ENCODE data around the gene CD83. TPM values are rescaled to one million over a fixed set of nuclear protein-coding genes. Genes with fewer than 3 reads are reported as not detected.

Gene CD83
- total RNA-seq, 1 experiment from 2014 or later = 7.0 TPM

DNA sequence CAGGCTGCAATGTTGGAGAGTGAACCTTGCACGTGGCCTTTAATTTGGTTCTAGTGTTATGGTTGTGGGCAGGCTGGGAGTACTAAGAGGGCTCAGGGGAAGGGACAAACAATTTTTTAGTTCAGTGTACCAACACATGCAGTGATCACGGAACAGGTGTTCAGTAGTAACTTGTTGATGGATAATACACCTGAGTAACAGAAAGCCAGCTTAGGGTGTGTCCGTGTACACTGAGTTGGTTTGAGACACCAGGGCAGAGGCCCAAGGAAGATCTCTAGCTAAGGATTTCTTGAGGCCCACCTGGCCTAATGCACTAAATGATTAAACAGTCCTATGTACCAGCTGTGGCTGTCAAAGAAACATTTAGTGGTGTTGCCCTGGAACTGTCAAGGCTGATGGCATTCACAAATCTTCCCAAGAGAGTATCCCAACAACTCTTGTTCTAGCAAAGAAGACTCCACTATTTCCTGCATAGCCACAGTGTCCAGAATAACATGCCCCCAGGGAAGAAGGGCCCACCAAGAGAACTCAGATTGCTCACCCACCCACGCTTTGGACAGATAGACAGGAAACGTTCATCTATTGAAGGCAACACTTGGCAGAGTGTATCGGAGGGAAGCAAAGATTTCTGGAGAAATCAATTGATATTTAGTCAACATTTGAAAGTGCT, 60.0 kb downstream of the CD83 start:
- no peak overlapping the region for H2AFZ ChIP-seq (ENCODE audit: low read length)
- H2BK15ac ChIP-seq (ENCODE audit: low read depth, low read length) = no peak overlapping the region
- H4K91ac ChIP-seq (ENCODE audit: insufficient read length, low read depth, low read length) = no peak overlapping the region
- H3K9ac ChIP-seq (ENCODE audit: extremely low read depth, insufficient read length, low read length) = no peak overlapping the region
- no peaks in the 10 kb centered on the region for H3K27me3 ChIP-seq (ENCODE audit: insufficient read depth, low read length)
- H3K56ac ChIP-seq (ENCODE audit: insufficient read length, low read depth, low read length) = no peak overlapping the region
- no peak overlapping the region for H3K18ac ChIP-seq (ENCODE audit: insufficient read length, low read depth, low read length)
- H2BK20ac ChIP-seq (ENCODE audit: low read depth, low read length, poor library complexity, severe bottlenecking) = no peak overlapping the region
- H3K23me2 ChIP-seq (ENCODE audit: insufficient read length, low read depth, low read length, poor library complexity, severe bottlenecking) = no peaks in the 10 kb centered on the region
- H4K5ac ChIP-seq (ENCODE audit: insufficient read length, low read depth, low read length) = no peak overlapping the region
- no peaks in the 10 kb centered on the region for H4K20me1 ChIP-seq (ENCODE audit: control insufficient read depth, insufficient read depth, insufficient read length)
- H3K9me3 Mint-ChIP-seq = peaks cover 0 to 5% of the 10 kb centered on the region in 2 experiments; a peak in 2 of 5 replicates
- H2BK120ac ChIP-seq (ENCODE audit: low read depth, low read length, poor library complexity, severe bottlenecking) = no peak overlapping the region
- no peaks in the 10 kb centered on the region for H3K79me1 ChIP-seq (ENCODE audit: insufficient read depth, low read depth, low read length, poor library complexity, severe bottlenecking)
- H3K4me3 Mint-ChIP-seq = no peak overlapping the region
- TF ChIP-seq, protein P1, sequence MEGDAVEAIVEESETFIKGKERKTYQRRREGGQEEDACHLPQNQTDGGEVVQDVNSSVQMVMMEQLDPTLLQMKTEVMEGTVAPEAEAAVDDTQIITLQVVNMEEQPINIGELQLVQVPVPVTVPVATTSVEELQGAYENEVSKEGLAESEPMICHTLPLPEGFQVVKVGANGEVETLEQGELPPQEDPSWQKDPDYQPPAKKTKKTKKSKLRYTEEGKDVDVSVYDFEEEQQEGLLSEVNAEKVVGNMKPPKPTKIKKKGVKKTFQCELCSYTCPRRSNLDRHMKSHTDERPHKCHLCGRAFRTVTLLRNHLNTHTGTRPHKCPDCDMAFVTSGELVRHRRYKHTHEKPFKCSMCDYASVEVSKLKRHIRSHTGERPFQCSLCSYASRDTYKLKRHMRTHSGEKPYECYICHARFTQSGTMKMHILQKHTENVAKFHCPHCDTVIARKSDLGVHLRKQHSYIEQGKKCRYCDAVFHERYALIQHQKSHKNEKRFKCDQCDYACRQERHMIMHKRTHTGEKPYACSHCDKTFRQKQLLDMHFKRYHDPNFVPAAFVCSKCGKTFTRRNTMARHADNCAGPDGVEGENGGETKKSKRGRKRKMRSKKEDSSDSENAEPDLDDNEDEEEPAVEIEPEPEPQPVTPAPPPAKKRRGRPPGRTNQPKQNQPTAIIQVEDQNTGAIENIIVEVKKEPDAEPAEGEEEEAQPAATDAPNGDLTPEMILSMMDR (conservative IDR thresholded peaks at IDR 0.05) = no peak
- no peak overlapping the region for H2AK5ac ChIP-seq (ENCODE audit: insufficient read length, low read length)
- no peak overlapping the region for H3K4ac ChIP-seq (ENCODE audit: low read depth, low read length)
- no CpG with 5 or more reads among the region's 6 CpGs for WGBS (ENCODE audit: extremely low coverage, insufficient read length, low lambda C conversion rate)
- H3K23ac ChIP-seq (ENCODE audit: insufficient read length, low read depth, low read length) = no peak overlapping the region
- no peaks in the 10 kb centered on the region for H3K79me2 ChIP-seq (ENCODE audit: insufficient read depth, low read length)
- no peak overlapping the region for H3K27ac Mint-ChIP-seq
- no peaks in the 10 kb centered on the region for H3K4me1 ChIP-seq (ENCODE audit: insufficient read depth, low read length)
- H4K8ac ChIP-seq (replicated peaks; ENCODE audit: insufficient read length, low read depth, low read length) = no peak overlapping the region
- no peak overlapping the region for H3K27ac ChIP-seq (ENCODE audit: insufficient read length, low read depth, low read length)
- H3K9me3 ChIP-seq (ENCODE audit: control insufficient read depth, low read depth, low read length) = no peaks in the 10 kb centered on the region
- no peak overlapping the region for H3T11ph ChIP-seq (ENCODE audit: low read length)
- H2BK12ac ChIP-seq (ENCODE audit: insufficient read length, low read depth, low read length) = no peak overlapping the region
- no peak overlapping the region for H3K4me2 ChIP-seq (ENCODE audit: insufficient read depth, insufficient read length, low read length)
- H3K27me3 Mint-ChIP-seq (ENCODE audit: low read depth) = no peaks in the 10 kb centered on the region
- DNase-seq = no peak
- peaks cover 6 to 11% of the 10 kb centered on the region in 2 experiments for H3K4me1 Mint-ChIP-seq
- no peak overlapping the region for H3K14ac ChIP-seq (ENCODE audit: insufficient read depth, low read length)
- H2BK5ac ChIP-seq (ENCODE audit: insufficient read length, low read length) = no peak overlapping the region
- H3K36me3 Mint-ChIP-seq (ENCODE audit: insufficient read depth in 1 of 3, low read depth in 3 of 3) = peaks cover 0 to 3% (median 0%) of the 10 kb centered on the region in 3 experiments; a peak in 1 of 7 replicates
